Effector memory CD8-positive, alpha-beta T cell (primary cell): ENCODE data around the gene TRIM15.
A peak's percentile ranks its signal among the peaks of the same experiment; 100 is the strongest.
"Not testable (repeated sequence)": the region's sequence is repeated elsewhere in the genome, so short reads cannot be mapped to it uniquely, and the experiment has no call there.

Source experiments
- ATAC-seq: fragments of 150-1000 bp; cut with Tn5 transposase; replicated peaks from 2 replicates; pipeline ENCODE4 v1.10.0; 2021; ENCODE audit warnings: mild to moderate bottlenecking, moderate library complexity
- DNase-seq, 3 experiments: peaks; one replicate each; pipeline ENCODE4 v3.0.0; 2021
- H3K27ac Mint-ChIP-seq, 2 donors: one replicate each; pipeline ENCODE4 v1.8.0; 2022; ENCODE audit warnings: mild to moderate bottlenecking in 2 of 2, mixed read lengths in 2 of 2, moderate library complexity in 2 of 2
- H3K27me3 Mint-ChIP-seq, 2 donors: one replicate each; pipeline ENCODE4 v1.8.0; 2022; ENCODE audit warnings: mixed read lengths in 2 of 2
- H3K36me3 Mint-ChIP-seq: one replicate; pipeline ENCODE4 v1.8.0; 2022; ENCODE audit warnings: mild to moderate bottlenecking, moderate library complexity, mixed read lengths; ENCODE audit not compliant: insufficient read depth
- H3K4me1 Mint-ChIP-seq, 2 donors: one replicate each; pipeline ENCODE4 v1.8.0; 2022; ENCODE audit warnings: low read depth in 2 of 2, mixed read lengths in 2 of 2
- H3K4me3 Mint-ChIP-seq, 2 donors: one replicate each; pipeline ENCODE4 v1.8.0; 2022; ENCODE audit warnings: mild to moderate bottlenecking in 2 of 2, mixed read lengths in 2 of 2, moderate library complexity in 2 of 2
- H3K9me3 Mint-ChIP-seq, 2 donors: one replicate each; pipeline ENCODE4 v1.8.0; 2022; ENCODE audit warnings: mixed read lengths in 2 of 2

TRIM15 gene

DNA sequence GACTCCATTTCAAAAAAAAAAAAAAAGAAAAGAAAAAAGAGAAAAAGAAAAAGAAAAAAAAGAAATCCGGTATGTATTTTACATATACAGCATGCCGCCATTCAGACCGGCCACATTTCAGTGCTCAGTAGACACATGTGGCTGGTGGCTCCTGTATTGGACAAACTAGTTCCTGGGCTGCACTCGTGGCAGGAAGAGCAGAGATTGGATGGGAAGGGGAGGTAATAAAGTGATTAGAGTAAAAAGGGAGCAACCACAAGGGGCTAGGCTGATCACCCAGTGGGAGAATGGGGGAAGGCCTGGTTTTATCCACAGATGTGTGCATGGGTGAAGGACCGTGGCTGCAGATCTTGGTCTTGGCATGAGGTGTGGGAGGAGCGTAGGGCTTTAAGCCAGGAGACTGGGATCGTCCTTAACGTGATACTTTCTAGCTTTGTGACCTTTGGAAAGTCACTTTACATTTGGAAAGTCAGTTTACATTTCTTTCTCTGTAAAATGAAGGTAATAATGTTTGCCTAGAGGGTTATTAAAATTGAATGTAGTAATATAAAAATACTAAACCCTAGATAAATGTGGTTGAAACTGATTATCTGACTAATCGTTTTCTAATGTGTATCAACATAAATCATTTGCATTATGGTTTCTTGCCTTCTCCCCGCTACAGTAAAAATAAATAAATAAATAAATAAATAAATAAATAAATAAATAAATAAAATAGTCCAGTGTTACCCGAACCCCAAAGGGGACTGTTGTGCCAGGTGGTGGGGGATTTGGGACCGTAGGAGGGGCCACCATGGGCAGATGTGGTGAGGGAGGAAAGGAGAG lies 869 bp upstream of the TRIM15 start:
- peak overlapping the region in 1 of 2 donors; percentile 6 for H3K4me3 Mint-ChIP-seq
- no peak for DNase-seq
- no peak for ATAC-seq
- H3K9me3 Mint-ChIP-seq: no peaks in the 10 kb centered on the region
- H3K36me3 Mint-ChIP-seq: no peaks in the 10 kb centered on the region
- peaks cover 0 to 10% of the 10 kb centered on the region in 2 donors for H3K4me1 Mint-ChIP-seq
- H3K27ac Mint-ChIP-seq: no peak overlapping the region
- peaks cover 44 to 85% of the 10 kb centered on the region in 2 donors for H3K27me3 Mint-ChIP-seq

GRCh38 chr6:30163918-30164654 lies 740 bp downstream of the TRIM15 start:
- H3K27ac Mint-ChIP-seq: no peak overlapping the region
- H3K9me3 Mint-ChIP-seq: no peaks in the 10 kb centered on the region
- H3K4me3 Mint-ChIP-seq: no peak overlapping the region
- ATAC-seq: no peak
- H3K36me3 Mint-ChIP-seq: no peaks in the 10 kb centered on the region
- H3K27me3 Mint-ChIP-seq: peaks cover 48 to 88% of the 10 kb centered on the region in 2 donors
- no peak for DNase-seq
- H3K4me1 Mint-ChIP-seq: peaks cover 0 to 5% of the 10 kb centered on the region in 2 donors

- Mint-ChIP-seq H3K27me3 (peaks cover 46 to 88% of the 10 kb centered on the region in 2 donors), H3K4me3 (no peak overlapping the region), H3K36me3 (no peaks in the 10 kb centered on the region), H3K4me1 (peaks cover 0 to 5% of the 10 kb centered on the region in 2 donors), H3K27ac (no peak overlapping the region), H3K9me3 (no peaks in the 10 kb centered on the region)
- ATAC-seq: no peak
- no peak for DNase-seq
These were observed 1.4 kb downstream of the TRIM15 start for GRCh38 chr6:30164714-30165113.

DNA sequence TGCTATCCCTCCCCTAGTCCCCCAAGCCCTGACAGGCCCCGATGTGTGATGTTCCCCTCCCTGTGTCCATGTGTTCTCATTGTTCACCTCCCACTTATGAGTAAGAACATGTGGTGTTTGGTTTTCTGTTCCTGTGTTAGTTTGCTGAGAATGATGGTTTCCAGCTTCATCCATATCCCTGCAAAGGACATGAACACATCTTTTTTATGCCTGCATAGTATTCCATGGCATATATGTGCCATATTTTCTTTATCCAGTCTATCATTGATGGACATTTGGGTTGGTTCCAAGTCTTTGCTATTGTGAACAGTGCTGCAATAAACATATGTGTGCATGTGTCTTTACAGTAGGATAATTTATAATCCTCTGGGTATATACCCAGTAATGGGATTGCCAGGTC lies 1.9 kb downstream of the TRIM15 start:
- H3K4me1 Mint-ChIP-seq, H3K9me3 Mint-ChIP-seq, H3K36me3 Mint-ChIP-seq, H3K4me3 Mint-ChIP-seq, DNase-seq, ATAC-seq, H3K27ac Mint-ChIP-seq: not testable (repeated sequence)
- H3K27me3 Mint-ChIP-seq: peaks cover 46 to 88% of the 10 kb centered on the region in 2 donors

DNA sequence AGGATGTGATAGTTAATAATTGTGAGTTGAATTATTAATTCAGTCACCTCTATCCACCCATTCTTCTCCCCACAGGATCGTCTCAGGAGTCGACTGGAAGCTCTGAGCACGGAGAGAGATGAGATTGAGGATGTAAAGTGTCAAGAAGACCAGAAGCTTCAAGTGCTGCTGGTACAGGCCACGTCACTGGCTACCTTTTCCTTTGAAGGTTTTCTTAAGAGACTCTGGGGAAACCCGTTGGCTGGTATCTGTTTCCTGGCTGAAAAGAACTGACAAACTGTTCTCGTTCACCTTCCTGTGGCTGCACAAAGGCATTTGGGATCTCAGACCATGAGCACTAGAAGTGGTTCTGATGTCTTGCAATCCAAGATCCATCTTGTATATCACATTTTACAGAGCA lies 3.8 kb downstream of the TRIM15 start:
- DNase-seq: no peak
- H3K4me1 Mint-ChIP-seq: peaks cover 0 to 10% of the 10 kb centered on the region in 2 donors
- H3K27ac Mint-ChIP-seq: no peak overlapping the region
- H3K9me3 Mint-ChIP-seq: no peaks in the 10 kb centered on the region
- H3K4me3 Mint-ChIP-seq: no peak overlapping the region
- H3K36me3 Mint-ChIP-seq: no peaks in the 10 kb centered on the region
- no peak for ATAC-seq
- H3K27me3 Mint-ChIP-seq: peaks cover 59 to 93% of the 10 kb centered on the region in 2 donors

DNA sequence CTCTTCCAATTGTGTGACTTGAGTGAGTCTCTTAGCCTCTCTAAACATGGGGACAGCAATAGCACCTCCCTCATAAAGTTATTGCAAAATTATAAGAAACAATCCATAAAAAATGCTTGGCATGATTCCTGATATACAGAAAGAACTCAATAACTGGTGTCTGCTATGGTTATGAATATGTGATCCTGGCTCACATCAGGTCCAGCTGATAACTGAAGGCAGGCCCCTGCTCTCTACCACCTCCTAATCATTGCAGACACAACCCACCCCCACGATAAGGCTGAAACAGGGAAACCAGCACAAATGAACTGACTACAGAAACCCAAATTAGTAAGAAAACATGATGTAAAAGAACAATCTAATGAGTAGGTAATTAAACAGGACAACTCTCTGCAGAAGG lies 5.4 kb downstream of the TRIM15 start:
- Mint-ChIP-seq H3K4me3 (no peak overlapping the region), H3K36me3 (peaks cover 2% of the 10 kb centered on the region), H3K4me1 (peaks cover 0 to 5% of the 10 kb centered on the region in 2 donors), H3K27ac (no peak overlapping the region), H3K27me3 (peaks cover 70 to 95% of the 10 kb centered on the region in 2 donors), H3K9me3 (no peaks in the 10 kb centered on the region)
- ATAC-seq (no peak), DNase-seq (no peak)

DNA sequence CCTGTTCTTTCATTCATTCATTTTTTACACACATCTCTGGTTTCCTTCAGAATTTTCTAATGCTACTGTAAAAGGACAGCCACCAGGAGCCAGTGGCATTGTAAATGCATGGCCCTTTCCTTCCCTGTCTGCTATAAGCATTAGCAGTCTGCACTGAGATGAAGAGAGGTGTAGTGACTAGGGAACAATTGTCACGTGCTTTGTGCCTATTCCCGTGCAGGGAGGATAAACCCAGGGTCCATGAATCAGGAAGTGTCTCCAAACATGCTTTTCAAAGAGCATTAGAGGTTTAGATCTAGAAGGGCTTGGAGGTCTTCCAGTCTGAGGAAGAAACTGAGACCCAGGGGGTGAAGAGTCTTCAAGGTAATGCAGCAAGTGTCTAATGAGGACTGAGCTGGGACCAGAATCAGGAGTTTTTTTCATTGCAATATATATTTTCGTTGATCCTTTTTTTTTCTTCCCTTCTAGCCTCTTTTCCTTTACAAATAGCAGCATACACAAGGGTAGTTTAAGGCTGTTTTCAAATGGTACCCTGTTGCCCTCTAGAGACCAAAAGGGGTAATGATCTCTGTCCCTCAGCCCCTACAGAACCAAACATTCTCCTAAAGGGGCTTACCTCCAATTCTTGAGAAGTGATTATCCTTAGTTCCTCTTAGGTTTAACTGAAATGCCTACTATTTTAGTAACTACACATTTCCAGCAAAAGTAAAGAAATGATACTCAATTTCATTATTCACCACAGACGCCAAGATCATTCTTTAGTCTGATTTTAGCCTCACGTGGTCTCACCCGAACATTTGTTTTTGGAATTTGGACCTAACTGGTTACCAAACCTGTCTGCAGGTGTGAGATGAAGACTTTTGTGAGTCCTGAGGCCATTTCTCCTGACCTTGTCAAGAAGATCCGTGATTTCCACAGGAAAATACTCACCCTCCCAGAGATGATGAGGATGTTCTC lies 6.6 kb downstream of the TRIM15 start:
- no peak overlapping the region for H3K27ac Mint-ChIP-seq
- peaks cover 2% of the 10 kb centered on the region for H3K36me3 Mint-ChIP-seq
- H3K27me3 Mint-ChIP-seq: peaks cover 69 to 87% of the 10 kb centered on the region in 2 donors
- ATAC-seq (peak; percentile 79), DNase-seq (peak in 1 of 3 experiments; percentile 29)
- no peaks in the 10 kb centered on the region for H3K9me3 Mint-ChIP-seq
- H3K4me1 Mint-ChIP-seq: peaks cover 0 to 5% of the 10 kb centered on the region in 2 donors
- H3K4me3 Mint-ChIP-seq: no peak overlapping the region

- DNase-seq: no peak
These were observed 8.5 kb downstream of the TRIM15 start for GRCh38 chr6:30171677-30172471.

GRCh38 chr6:30172681-30173080 lies 9.3 kb downstream of the TRIM15 start:
- DNase-seq (no peak), ATAC-seq (no peak)
- Mint-ChIP-seq H3K27me3 (peaks cover 85 to 91% of the 10 kb centered on the region in 2 donors), H3K36me3 (peaks cover 2% of the 10 kb centered on the region), H3K4me3 (no peak overlapping the region), H3K27ac (no peak overlapping the region), H3K9me3 (no peaks in the 10 kb centered on the region), H3K4me1 (peaks cover 0 to 5% of the 10 kb centered on the region in 2 donors)

More at GRCh38 chr6:30171677-30172471, 8.5 kb downstream of the TRIM15 start:
- H3K36me3 Mint-ChIP-seq: peaks cover 2% of the 10 kb centered on the region
- no peak overlapping the region for H3K27ac Mint-ChIP-seq
- ATAC-seq: peak; percentile 29
- H3K4me1 Mint-ChIP-seq: peaks cover 0 to 5% of the 10 kb centered on the region in 2 donors
- H3K27me3 Mint-ChIP-seq: peaks cover 80 to 91% of the 10 kb centered on the region in 2 donors
- H3K9me3 Mint-ChIP-seq: no peaks in the 10 kb centered on the region
- H3K4me3 Mint-ChIP-seq: peak overlapping the region in 1 of 2 donors; percentile 46

- Mint-ChIP-seq H3K4me1 (peaks cover 0 to 5% of the 10 kb centered on the region in 2 donors), H3K27me3 (peaks cover 77 to 83% of the 10 kb centered on the region in 2 donors), H3K36me3 (peaks cover 2% of the 10 kb centered on the region), H3K27ac (no peak overlapping the region), H3K4me3 (no peak overlapping the region), H3K9me3 (peaks cover 0 to 6% of the 10 kb centered on the region in 2 donors)
- ATAC-seq: no peak
- DNase-seq: no peak
These were observed 12.4 kb downstream of the TRIM15 start for GRCh38 chr6:30175765-30176164.

- ATAC-seq: no peak
- no peaks in the 10 kb centered on the region for H3K4me1 Mint-ChIP-seq
- no peak overlapping the region for H3K4me3 Mint-ChIP-seq
- H3K36me3 Mint-ChIP-seq: peaks cover 8% of the 10 kb centered on the region
- no peak overlapping the region for H3K27ac Mint-ChIP-seq
- DNase-seq: no peak
- peaks cover 0 to 7% of the 10 kb centered on the region in 2 donors for H3K9me3 Mint-ChIP-seq
- H3K27me3 Mint-ChIP-seq: peaks cover 55 to 61% of the 10 kb centered on the region in 2 donors
These were observed 15.5 kb downstream of the TRIM15 start for GRCh38 chr6:30178837-30179236.

- Mint-ChIP-seq H3K27me3 (peaks cover 46 to 55% of the 10 kb centered on the region in 2 donors), H3K27ac (no peak overlapping the region), H3K4me1 (peaks cover 0 to 1% of the 10 kb centered on the region in 2 donors), H3K4me3 (no peak overlapping the region), H3K9me3 (peaks cover 0 to 7% of the 10 kb centered on the region in 2 donors), H3K36me3 (peaks cover 14% of the 10 kb centered on the region)
- no peak for DNase-seq
- ATAC-seq: no peak
These were observed 16.8 kb downstream of the TRIM15 start for GRCh38 chr6:30180145-30180544.
